Measurements from ENCODE around the gene B4GALT3.

DNA sequence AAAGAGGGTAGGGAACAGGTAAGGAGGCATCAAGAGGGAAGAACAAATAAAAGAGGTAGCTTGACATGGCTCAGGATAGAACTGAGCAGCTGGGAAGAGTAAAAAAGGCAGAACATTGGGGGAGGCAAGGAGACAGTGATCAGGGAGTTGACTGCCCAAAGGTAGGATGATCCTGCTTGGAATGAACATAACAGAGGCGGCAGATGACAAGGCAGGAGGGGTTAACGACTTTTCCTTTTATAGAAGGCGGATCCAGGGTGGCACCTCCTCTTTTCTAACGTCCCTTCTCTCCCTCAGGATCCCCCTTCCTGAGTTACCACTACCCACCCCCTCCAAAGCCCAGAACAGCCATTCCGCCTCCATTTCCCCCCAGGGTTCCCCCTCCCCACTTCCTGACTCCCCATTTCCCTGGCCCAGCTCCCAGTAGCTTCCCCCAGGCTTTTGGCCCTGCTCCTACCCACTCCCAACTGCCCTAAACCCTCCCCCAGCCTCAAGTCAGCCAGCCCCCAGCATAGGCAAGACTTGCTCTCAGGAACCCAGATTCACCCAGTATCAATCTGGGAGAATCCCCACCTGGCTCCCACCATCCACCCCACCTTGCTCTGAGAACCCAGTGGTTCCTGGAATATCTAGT lies 22.3 kb upstream of the B4GALT3 start:
- TF ChIP-seq, protein P1, sequence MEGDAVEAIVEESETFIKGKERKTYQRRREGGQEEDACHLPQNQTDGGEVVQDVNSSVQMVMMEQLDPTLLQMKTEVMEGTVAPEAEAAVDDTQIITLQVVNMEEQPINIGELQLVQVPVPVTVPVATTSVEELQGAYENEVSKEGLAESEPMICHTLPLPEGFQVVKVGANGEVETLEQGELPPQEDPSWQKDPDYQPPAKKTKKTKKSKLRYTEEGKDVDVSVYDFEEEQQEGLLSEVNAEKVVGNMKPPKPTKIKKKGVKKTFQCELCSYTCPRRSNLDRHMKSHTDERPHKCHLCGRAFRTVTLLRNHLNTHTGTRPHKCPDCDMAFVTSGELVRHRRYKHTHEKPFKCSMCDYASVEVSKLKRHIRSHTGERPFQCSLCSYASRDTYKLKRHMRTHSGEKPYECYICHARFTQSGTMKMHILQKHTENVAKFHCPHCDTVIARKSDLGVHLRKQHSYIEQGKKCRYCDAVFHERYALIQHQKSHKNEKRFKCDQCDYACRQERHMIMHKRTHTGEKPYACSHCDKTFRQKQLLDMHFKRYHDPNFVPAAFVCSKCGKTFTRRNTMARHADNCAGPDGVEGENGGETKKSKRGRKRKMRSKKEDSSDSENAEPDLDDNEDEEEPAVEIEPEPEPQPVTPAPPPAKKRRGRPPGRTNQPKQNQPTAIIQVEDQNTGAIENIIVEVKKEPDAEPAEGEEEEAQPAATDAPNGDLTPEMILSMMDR (conservative IDR thresholded peaks at IDR 0.05 in 1 of 2, IDR thresholded peaks at IDR 0.05 in 1 of 2; ENCODE audit: low read depth in 1 of 2, low read length in 2 of 2), result no peak
- no peak for TF ChIP-seq EZH2 (IDR thresholded peaks at IDR 0.05; ENCODE audit: low read length, missing control alignments)

Data from fibroblast of lung (primary cell).